ENCODE data around the gene TSPO. TPM values are rescaled to one million over a fixed set of nuclear protein-coding genes. Genes with fewer than 3 reads are reported as not detected.

Gene TSPO
- total and polyA plus RNA-seq, 2 of the 13 experiments (the other 11 are each of a cell fraction or from before 2014, with no cell fraction given): 0.46 to 1.4 TPM

- TF ChIP-seq HES4 (CRISPR knock-in tag; IDR thresholded peaks at IDR 0.05; ENCODE audit: borderline replicate concordance): 0 out of 2 replicates have a peak, but pooled peaks have one; percentile 35
- no peak for TF ChIP-seq PBX2 (CRISPR knock-in tag; IDR thresholded peaks at IDR 0.05)
- TF ChIP-seq IRF9 (CRISPR knock-in tag; IDR thresholded peaks at IDR 0.05; ENCODE audit: borderline replicate concordance): no peak
- no peak for TF ChIP-seq TBX2 (CRISPR knock-in tag; IDR thresholded peaks at IDR 0.05; ENCODE audit: borderline replicate concordance)
- TF ChIP-seq DNMT1 (CRISPR knock-in tag; IDR thresholded peaks at IDR 0.05): no peak
- no peak for TF ChIP-seq ZNF850 (CRISPR knock-in tag; conservative IDR thresholded peaks at IDR 0.05)
- TF ChIP-seq ARID3A (IDR thresholded peaks at IDR 0.05; ENCODE audit: low read depth, low read length): no peak
- no peak for TF ChIP-seq E2F5 (CRISPR knock-in tag; conservative IDR thresholded peaks at IDR 0.05)
- no peak for TF ChIP-seq FOXK2 (IDR thresholded peaks at IDR 0.05)
- TF ChIP-seq ZNF546 (CRISPR knock-in tag; conservative IDR thresholded peaks at IDR 0.05): peak; percentile 59; the same call in 1 of the 2 replicates
- TF ChIP-seq NCOA2 (CRISPR knock-in tag; IDR thresholded peaks at IDR 0.05): no peak
- no peak for TF ChIP-seq PTBP1 (IDR thresholded peaks at IDR 0.05; ENCODE audit: low read depth, low read length, poor library complexity, severe bottlenecking)
- TF ChIP-seq TAF1 (CRISPR knock-in tag; IDR thresholded peaks at IDR 0.05): peak; percentile 37
- TF ChIP-seq ISX (CRISPR knock-in tag; conservative IDR thresholded peaks at IDR 0.05): no peak
- TF ChIP-seq LCORL (IDR thresholded peaks at IDR 0.05): no peak
- no peak for TF ChIP-seq LCORL (CRISPR knock-in tag; IDR thresholded peaks at IDR 0.05)
- no peak for TF ChIP-seq RFXANK (CRISPR knock-in tag; IDR thresholded peaks at IDR 0.05)
- TF ChIP-seq ZBTB8A (CRISPR knock-in tag; IDR thresholded peaks at IDR 0.05; ENCODE audit: borderline replicate concordance, low read depth): no peak
- no peak for TF ChIP-seq CHD2 (IDR thresholded peaks at IDR 0.05; ENCODE audit: low read depth, low read length)
- TF ChIP-seq RAD21 (CRISPR knock-in tag; IDR thresholded peaks at IDR 0.05): peak; percentile 56; the same call in 1 of the 2 replicates
- TF ChIP-seq TFAP4 (IDR thresholded peaks at IDR 0.05; ENCODE audit: borderline replicate concordance, low read depth): no peak
- no peak for TF ChIP-seq ZNF124 (CRISPR knock-in tag; IDR thresholded peaks at IDR 0.05)
- TF ChIP-seq FLYWCH1 (CRISPR knock-in tag; IDR thresholded peaks at IDR 0.05): no peak
- peak; percentile 48; the same call in 1 of the 2 replicates for TF ChIP-seq SAP130 (CRISPR knock-in tag; IDR thresholded peaks at IDR 0.05; ENCODE audit: low read depth)
- no peak for TF ChIP-seq TRIM24 (CRISPR knock-in tag; IDR thresholded peaks at IDR 0.05)
These were observed 35.2 kb downstream of the TSPO start, which contains the start of gene TTLL12 (continued) for GRCh38 chr22:43186272-43187170.

All from HepG2 (cell line).